CD4-positive, CD25-positive, alpha-beta regulatory T cell (primary cell): ENCODE measurements around the gene MKI67. TPM values are rescaled to one million over a fixed set of nuclear protein-coding genes. Genes with fewer than 3 reads are reported as not detected.
A peak's percentile ranks its signal among the peaks of the same experiment; 100 is the strongest.

Experiments
- ATAC-seq, 2 donors: fragments of 150-1000 bp; cut with Tn5 transposase; one replicate each; pipeline ENCODE4 v1.10.0; 2021; ENCODE audit warnings: low read depth in 2 of 2, moderate number of reproducible peaks in 2 of 2, moderate library complexity in 1 of 2
- DNase-seq, 3 donors: peaks; one replicate each; pipeline versions ENCODE4 v3.0.0 to v3.0.0-alpha.2; 2012 to 2022; ENCODE audit warnings: mixed read lengths in 1 of 3
- H3K27ac ChIP-seq: one replicate; pipeline ENCODE4 v1.7.0; 2013; ENCODE audit warnings: mild to moderate bottlenecking, low read length; ENCODE audit not compliant: insufficient read depth, poor library complexity, severe bottlenecking
- H3K27me3 ChIP-seq: one replicate; pipeline ENCODE4 v1.7.0; 2013; ENCODE audit warnings: low read length; ENCODE audit not compliant: control insufficient read depth, insufficient read depth
- H3K36me3 ChIP-seq: one replicate; pipeline ENCODE4 v1.7.0; 2013; ENCODE audit warnings: mild to moderate bottlenecking, low read length, moderate library complexity; ENCODE audit not compliant: control insufficient read depth, insufficient read depth
- H3K4me1 ChIP-seq: 2 replicates; pipeline ENCODE4 v1.7.0; 2013; ENCODE audit warnings: mild to moderate bottlenecking, low read length; ENCODE audit not compliant: insufficient read depth, control insufficient read depth, poor library complexity, severe bottlenecking
- H3K4me3 ChIP-seq: one replicate; pipeline ENCODE4 v1.7.0; 2013; ENCODE audit warnings: low read depth, mild to moderate bottlenecking, low read length, moderate library complexity
- H3K9me3 ChIP-seq, 2 experiments: 1 replicate in 1 of 2; 2 replicates in 1 of 2; pipeline ENCODE4 v1.7.0; 2013; ENCODE audit warnings: low read length in 2 of 2, mild to moderate bottlenecking in 1 of 2, moderate library complexity in 1 of 2; ENCODE audit not compliant: control insufficient read depth in 2 of 2
- H3K27ac Mint-ChIP-seq, 3 donors: one replicate each; pipeline ENCODE4 v1.8.0; 2020 to 2022; ENCODE audit warnings: mild to moderate bottlenecking in 3 of 3, mixed read lengths in 3 of 3, moderate library complexity in 2 of 3
- H3K27me3 Mint-ChIP-seq: one replicate; pipeline ENCODE4 v1.8.0; 2022; ENCODE audit warnings: mild to moderate bottlenecking, mixed read lengths
- H3K36me3 Mint-ChIP-seq: one replicate; pipeline ENCODE4 v1.8.0; 2020; ENCODE audit warnings: mixed read lengths
- H3K4me1 Mint-ChIP-seq, 4 donors: one replicate each; pipeline ENCODE4 v1.8.0; 2020 to 2022; ENCODE audit warnings: mixed read lengths in 4 of 4, mild to moderate bottlenecking in 1 of 4
- H3K4me3 Mint-ChIP-seq, 4 donors: one replicate each; pipeline ENCODE4 v1.8.0; 2020 to 2022; ENCODE audit warnings: mild to moderate bottlenecking in 4 of 4, mixed read lengths in 4 of 4, moderate library complexity in 3 of 4
- H3K9me3 Mint-ChIP-seq, 7 donors: one replicate each; pipeline ENCODE4 v1.8.0; 2020 to 2022; ENCODE audit warnings: mixed read lengths in 7 of 7, mild to moderate bottlenecking in 3 of 7, moderate library complexity in 2 of 7
- polyA plus RNA-seq, 4 donors: library from polyadenylated mRNA; unstranded; fragments of 300-500 nt; fragmentation: Illumina TruSeq; gene quantifications; one replicate each; pipeline ENCODE4 v1.2.3, GENCODE V29; 2021
- total RNA-seq: library from RNA; stranded (reverse); gene quantifications from one replicate; pipeline ENCODE4 v1.2.3, GENCODE V29; 2022

MKI67 gene
- total and polyA plus RNA-seq, 5 donors from 2014 or later, result 0.06 to 13.5 (median 0.90) TPM

DNA sequence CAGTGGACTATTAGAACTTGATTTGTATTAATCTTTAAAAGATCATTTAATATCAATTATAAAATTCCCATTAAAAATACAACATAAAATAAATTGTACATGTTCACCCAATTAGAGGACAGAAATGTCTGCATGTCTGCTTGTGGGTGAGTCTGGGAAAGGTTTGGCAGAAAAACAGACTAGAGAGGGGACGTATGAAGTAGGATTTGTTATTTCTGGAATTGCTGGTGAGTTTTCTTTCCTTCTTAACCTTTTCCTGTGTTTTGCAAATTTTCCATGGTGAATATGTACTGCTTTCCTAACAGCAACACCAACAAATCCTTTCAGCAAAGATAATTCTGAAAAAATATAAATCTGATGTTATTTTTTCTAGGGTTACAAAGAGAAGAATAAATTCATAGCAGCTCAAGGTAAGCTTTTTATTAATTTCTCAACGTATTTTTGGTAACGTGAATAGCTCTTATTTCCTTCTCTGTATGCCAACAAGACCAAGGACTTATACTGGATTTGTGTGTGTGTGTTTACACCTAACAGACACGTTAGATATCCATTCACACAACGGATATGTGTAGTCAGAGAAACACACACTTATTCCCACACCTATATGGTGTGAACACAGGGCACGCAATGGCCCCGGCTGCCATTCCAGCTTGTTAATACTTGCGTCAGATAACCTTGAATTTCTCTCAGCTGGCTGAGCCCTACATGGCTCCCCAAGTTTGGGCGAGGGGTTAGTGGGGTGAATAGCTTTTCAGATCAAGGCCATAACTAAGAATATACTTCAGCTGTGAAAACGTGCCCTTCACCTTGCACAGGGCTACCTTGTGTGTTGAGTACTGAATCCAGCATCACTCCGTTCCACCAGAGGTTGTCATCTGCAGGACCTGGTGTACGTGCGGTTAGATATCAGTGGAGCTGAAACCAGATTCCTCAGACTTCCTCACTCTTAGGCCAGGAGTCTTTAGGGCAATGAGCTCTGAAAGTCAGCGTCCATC, 64.6 kb downstream of the MKI67 start:
- Mint-ChIP-seq H3K4me1 (peaks cover 31 to 82% (median 56%) of the 10 kb centered on the region in 4 donors), H3K4me3 (peak overlapping the region; percentile 11 to 87 (median 84)), H3K36me3 (peaks cover 47% of the 10 kb centered on the region), H3K27ac (peak overlapping the region; percentile 92 to 99 (median 94)), H3K9me3 (no peaks in the 10 kb centered on the region), H3K27me3 (no peaks in the 10 kb centered on the region)
- no peaks in the 10 kb centered on the region for H3K9me3 ChIP-seq
- ATAC-seq, result no peak
- DNase-seq, result no peak
- H3K27me3 ChIP-seq, result no peaks in the 10 kb centered on the region
- peak overlapping the region; percentile 78 for H3K4me3 ChIP-seq
- H3K36me3 ChIP-seq, result peaks cover 49% of the 10 kb centered on the region
- peak overlapping the region; percentile 85 for H3K27ac ChIP-seq
- H3K4me1 ChIP-seq, result peaks cover 42% of the 10 kb centered on the region

DNA sequence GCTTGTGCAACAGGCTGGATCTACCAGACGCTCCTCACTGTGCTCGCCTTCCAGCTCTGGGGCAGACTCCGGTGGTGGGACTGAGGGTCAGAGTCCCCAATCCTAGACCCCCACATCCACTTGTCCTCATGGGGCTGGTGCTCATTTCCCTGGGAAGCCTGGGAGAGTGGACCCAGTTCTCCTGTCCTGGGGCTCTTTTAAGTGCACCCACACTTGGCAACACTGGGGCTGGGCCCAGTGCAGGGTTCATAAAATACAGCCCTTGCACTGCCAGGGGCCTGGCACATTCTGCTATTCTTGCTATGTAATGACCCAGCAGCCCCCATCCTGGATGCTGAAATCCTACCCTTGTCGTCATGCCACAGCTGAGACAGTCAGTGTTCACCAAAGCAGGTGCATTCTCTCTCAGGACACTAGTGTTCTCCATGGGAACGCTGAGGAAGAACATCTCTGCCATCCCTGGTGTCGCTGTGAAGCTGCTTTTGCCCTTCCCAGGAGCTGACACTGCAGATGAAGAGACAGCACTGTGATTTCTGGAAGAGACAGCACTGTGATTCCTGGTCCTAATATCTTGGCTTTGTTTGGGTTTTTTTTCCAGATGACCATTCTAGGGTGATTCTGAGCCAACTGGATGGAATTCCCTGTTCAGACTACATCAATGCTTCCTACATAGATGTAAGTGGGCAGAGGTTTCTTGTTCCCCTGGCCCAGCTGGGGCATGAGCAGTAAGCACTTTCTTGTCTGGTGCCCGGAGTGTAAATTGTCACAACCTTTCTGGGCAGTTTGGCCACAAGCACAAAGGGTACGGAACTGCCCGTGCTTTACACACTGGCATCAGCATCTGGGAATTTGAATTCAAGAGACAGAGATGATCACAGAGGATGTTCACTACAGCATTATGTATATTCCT, 65.6 kb downstream of the MKI67 start:
- Mint-ChIP-seq H3K4me1 (peaks cover 30 to 77% (median 47%) of the 10 kb centered on the region in 4 donors), H3K4me3 (peak overlapping the region in 1 of 4 donors; percentile 17), H3K36me3 (peaks cover 43% of the 10 kb centered on the region), H3K27me3 (no peaks in the 10 kb centered on the region), H3K9me3 (no peaks in the 10 kb centered on the region), H3K27ac (peak overlapping the region; percentile 63 to 92 (median 91))
- H3K4me3 ChIP-seq, result no peak overlapping the region
- H3K36me3 ChIP-seq, result peaks cover 50% of the 10 kb centered on the region
- H3K9me3 ChIP-seq, result no peaks in the 10 kb centered on the region
- H3K27ac ChIP-seq, result no peak overlapping the region
- H3K27me3 ChIP-seq, result no peaks in the 10 kb centered on the region
- no peak for ATAC-seq
- peaks cover 39% of the 10 kb centered on the region for H3K4me1 ChIP-seq
- no peak for DNase-seq

DNA sequence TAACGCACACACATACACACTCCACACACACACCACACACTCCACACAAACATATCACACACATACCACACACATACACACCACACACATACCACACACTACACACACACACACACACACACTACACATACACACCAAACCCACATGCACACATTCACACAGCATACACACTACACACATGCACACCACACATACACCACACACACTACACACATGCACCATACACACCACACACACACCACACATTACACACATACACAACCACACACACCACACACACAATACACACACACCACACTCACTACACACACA, 66.3 kb downstream of the MKI67 start:
- Mint-ChIP-seq H3K4me1 (peaks cover 24 to 74% (median 43%) of the 10 kb centered on the region in 4 donors), H3K9me3 (no peaks in the 10 kb centered on the region), H3K27me3 (no peaks in the 10 kb centered on the region), H3K27ac (peak overlapping the region; percentile 63 to 92 (median 68)), H3K4me3 (peak overlapping the region in 2 of 4 donors; percentile 22 to 64), H3K36me3 (peaks cover 43% of the 10 kb centered on the region)
- H3K27ac ChIP-seq, result no peak overlapping the region
- H3K9me3 ChIP-seq, result no peaks in the 10 kb centered on the region
- ATAC-seq (no peak), DNase-seq (no peak)
- H3K4me1 ChIP-seq, result peaks cover 33% of the 10 kb centered on the region
- peaks cover 54% of the 10 kb centered on the region for H3K36me3 ChIP-seq
- H3K4me3 ChIP-seq, result no peak overlapping the region
- H3K27me3 ChIP-seq, result no peaks in the 10 kb centered on the region

DNA sequence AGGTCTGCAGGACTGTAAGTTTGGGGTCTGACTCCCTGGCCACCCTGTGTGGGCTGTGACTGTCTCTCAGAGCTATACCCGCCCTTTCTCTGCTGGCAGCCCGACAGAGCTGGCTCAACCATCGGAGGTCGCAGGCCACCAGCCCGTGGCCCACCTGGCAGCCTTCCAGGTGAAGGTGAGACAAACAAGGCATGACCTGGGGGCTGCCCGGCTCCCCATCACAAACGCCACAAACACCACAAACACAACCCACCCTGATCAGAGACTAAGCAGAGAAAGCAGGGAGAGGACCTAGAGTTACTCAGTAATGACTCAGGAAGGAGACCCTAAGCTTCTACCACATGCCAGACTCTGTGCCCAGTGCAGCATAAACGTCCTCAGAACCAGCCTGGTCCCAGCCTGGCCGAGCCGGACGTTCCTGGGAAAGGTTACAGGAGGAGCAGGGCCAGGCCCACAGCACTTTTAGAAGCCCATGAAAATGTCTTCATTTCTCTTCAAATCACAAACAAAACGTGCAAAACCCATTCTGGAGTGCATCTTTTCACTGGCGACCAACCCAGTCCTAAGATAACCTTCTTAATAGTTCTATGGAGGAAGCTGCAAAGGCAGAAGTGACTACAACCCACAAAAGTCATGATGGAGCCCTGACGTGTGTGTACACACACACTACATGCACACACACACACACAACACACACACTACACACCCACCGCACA, 66.8 kb downstream of the MKI67 start:
- no peaks in the 10 kb centered on the region for H3K27me3 ChIP-seq
- H3K27me3 Mint-ChIP-seq, result no peaks in the 10 kb centered on the region
- H3K27ac ChIP-seq, result no peak overlapping the region
- peaks cover 41% of the 10 kb centered on the region for H3K36me3 Mint-ChIP-seq
- peak overlapping the region in 2 of 4 donors; percentile 22 to 64 for H3K4me3 Mint-ChIP-seq
- peaks cover 19 to 68% (median 38%) of the 10 kb centered on the region in 4 donors for H3K4me1 Mint-ChIP-seq
- H3K27ac Mint-ChIP-seq, result peak overlapping the region; percentile 63 to 92 (median 68)
- H3K4me1 ChIP-seq, result peaks cover 28% of the 10 kb centered on the region
- peaks cover 59% of the 10 kb centered on the region for H3K36me3 ChIP-seq
- ATAC-seq (no peak), DNase-seq (no peak)
- H3K9me3 ChIP-seq, result no peaks in the 10 kb centered on the region
- H3K4me3 ChIP-seq, result no peak overlapping the region
- no peaks in the 10 kb centered on the region for H3K9me3 Mint-ChIP-seq

DNA sequence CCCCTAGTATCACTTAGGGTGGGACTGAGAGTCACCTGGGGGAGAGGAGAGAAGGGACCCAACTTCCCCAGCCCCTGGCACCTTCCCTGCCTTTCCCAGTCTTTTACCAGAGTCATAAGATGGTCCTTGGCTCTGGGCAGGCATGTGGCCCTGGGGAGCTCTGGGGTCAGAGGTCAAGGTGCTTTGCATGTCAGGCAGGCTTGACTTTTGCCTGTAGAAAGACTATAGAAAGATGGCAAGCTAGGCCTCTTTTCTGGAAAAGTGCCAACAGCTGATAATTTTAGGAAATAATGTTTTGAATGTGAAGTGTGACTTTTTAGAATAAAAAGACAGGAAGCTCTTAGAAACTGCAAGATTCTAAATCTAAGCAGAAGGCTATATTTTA, 67.5 kb downstream of the MKI67 start:
- no peak for DNase-seq
- peaks cover 21% of the 10 kb centered on the region for H3K4me1 ChIP-seq
- no peak overlapping the region for H3K27ac ChIP-seq
- no peaks in the 10 kb centered on the region for H3K27me3 ChIP-seq
- Mint-ChIP-seq H3K9me3 (no peaks in the 10 kb centered on the region), H3K27ac (peak overlapping the region in 2 of 3 donors; percentile 51 to 68), H3K4me3 (no peak overlapping the region), H3K27me3 (no peaks in the 10 kb centered on the region), H3K36me3 (peaks cover 44% of the 10 kb centered on the region), H3K4me1 (peaks cover 18 to 62% (median 37%) of the 10 kb centered on the region in 4 donors)
- H3K4me3 ChIP-seq, result no peak overlapping the region
- ATAC-seq, result no peak
- H3K36me3 ChIP-seq, result peaks cover 66% of the 10 kb centered on the region
- no peaks in the 10 kb centered on the region for H3K9me3 ChIP-seq

DNA sequence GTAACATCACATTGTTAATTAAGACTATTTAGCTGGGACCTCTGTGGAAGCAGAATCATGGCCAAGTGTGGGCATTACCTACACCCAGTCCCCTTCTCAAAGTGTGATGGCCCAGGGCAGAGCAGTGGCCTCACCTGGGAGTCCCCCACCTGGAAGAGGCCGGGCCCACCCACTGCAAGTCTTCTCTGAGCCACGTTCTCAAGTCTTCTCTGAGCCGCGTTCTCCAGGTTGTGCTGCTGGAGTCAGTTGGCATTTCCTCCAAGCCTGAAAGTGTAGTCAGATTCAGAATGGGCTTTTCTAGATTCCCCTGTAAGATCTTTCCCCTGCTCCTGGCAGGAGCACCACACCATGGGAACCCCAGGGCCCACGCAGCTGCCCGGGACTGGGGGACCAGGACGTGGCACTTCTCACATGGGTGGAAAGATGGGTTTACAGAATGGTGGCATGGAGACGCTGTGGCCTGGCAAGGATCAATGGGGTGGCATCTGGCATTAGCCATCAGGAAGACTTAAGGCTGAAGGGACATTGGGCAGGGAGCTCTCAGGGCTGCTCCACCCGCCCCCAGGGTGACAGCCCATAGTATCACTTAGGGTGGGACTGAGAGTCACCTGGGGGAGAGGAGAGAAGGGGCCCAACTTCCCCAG, 68.0 kb downstream of the MKI67 start:
- Histone ChIP-seq H3K27ac (no peak overlapping the region), H3K4me1 (peaks cover 16% of the 10 kb centered on the region), H3K4me3 (no peak overlapping the region), H3K36me3 (peaks cover 69% of the 10 kb centered on the region), H3K27me3 (no peaks in the 10 kb centered on the region), H3K9me3 (no peaks in the 10 kb centered on the region)
- Mint-ChIP-seq H3K27me3 (no peaks in the 10 kb centered on the region), H3K4me3 (no peak overlapping the region), H3K4me1 (peaks cover 16 to 56% (median 32%) of the 10 kb centered on the region in 4 donors), H3K36me3 (peaks cover 44% of the 10 kb centered on the region), H3K9me3 (no peaks in the 10 kb centered on the region), H3K27ac (peak overlapping the region in 2 of 3 donors; percentile 51 to 92)
- DNase-seq (no peak), ATAC-seq (no peak)
